ENCODE data around the gene ZMYND12. TPM values are rescaled to one million over a fixed set of nuclear protein-coding genes. Genes with fewer than 3 reads are reported as not detected.

The ZMYND12 gene
- total RNA-seq, 1 experiment from 2014 or later = 1.7 TPM

GRCh38 chr1:42386051-42386450 is 69.8 kb downstream of the ZMYND12 start:
- no TSS peak for BruUV-seq (replicated peaks)
- Histone ChIP-seq H3K9me2 (ENCODE audit: insufficient read depth) (no peaks in the 10 kb centered on the region), H3K4me3 (no peak overlapping the region), H3K9me3 (ENCODE audit: insufficient read depth, low read depth) (no peaks in the 10 kb centered on the region), H3K27ac (no peak overlapping the region), H4K20me1 (ENCODE audit: insufficient read depth) (no peaks in the 10 kb centered on the region), H3F3A (ENCODE audit: insufficient read depth, low read depth) (no peaks in the 10 kb centered on the region), H3K27me3 (ENCODE audit: insufficient read depth, low read depth) (no peaks in the 10 kb centered on the region), H3K4me2 (no peak overlapping the region), H3K4me1 (replicated peaks; ENCODE audit: insufficient read depth) (peaks cover 15% of the 10 kb centered on the region), H3K36me3 (ENCODE audit: low read depth) (no peaks in the 10 kb centered on the region), H2AFZ (no peak overlapping the region), H3K79me2 (ENCODE audit: low read depth) (no peaks in the 10 kb centered on the region)
- intact Hi-C loops (cut with micrococcal nuclease; ENCODE audit: unreplicated experiment) = no loop called here
- no peak for DNase-seq
- no peak for TF ChIP-seq CTCF (conservative IDR thresholded peaks at IDR 0.05)
- no peak for TF ChIP-seq EZH2 (IDR thresholded peaks at IDR 0.05; ENCODE audit: low read depth)
- ChIA-PET POLR2A (ENCODE audit: unreplicated experiment) (no interaction called here), CTCF (no interaction called here)

- peak overlapping the region; percentile 10; the same call in 1 of the 2 replicates for H3K4me2 ChIP-seq
- TF ChIP-seq CTCF (conservative IDR thresholded peaks at IDR 0.05) (no peak), EZH2 (IDR thresholded peaks at IDR 0.05; ENCODE audit: low read depth) (no peak)
- H4K20me1 ChIP-seq (ENCODE audit: insufficient read depth) = no peaks in the 10 kb centered on the region
- H3K36me3 ChIP-seq (ENCODE audit: low read depth) = no peaks in the 10 kb centered on the region
- ChIA-PET POLR2A (ENCODE audit: unreplicated experiment) (interaction anchor here (0.6 kb wide), 2 partner anchors 74 to 75 kb away, joined by 3 to 4 read pairs; no protein-coding TSS in a partner anchor), CTCF (no interaction called here)
- no peak for DNase-seq
- H3K27me3 ChIP-seq (ENCODE audit: insufficient read depth, low read depth) = no peaks in the 10 kb centered on the region
- no peak overlapping the region for H3K4me3 ChIP-seq
- no peaks in the 10 kb centered on the region for H3K79me2 ChIP-seq (ENCODE audit: low read depth)
- no TSS peak for BruUV-seq (replicated peaks)
- peaks cover 16% of the 10 kb centered on the region for H3K4me1 ChIP-seq (replicated peaks; ENCODE audit: insufficient read depth)
- no peaks in the 10 kb centered on the region for H3K9me3 ChIP-seq (ENCODE audit: insufficient read depth, low read depth)
- no peaks in the 10 kb centered on the region for H3K9me2 ChIP-seq (ENCODE audit: insufficient read depth)
- peak overlapping the region; percentile 34 for H3K27ac ChIP-seq
- intact Hi-C loops (cut with micrococcal nuclease; ENCODE audit: unreplicated experiment) = no loop called here
- H3F3A ChIP-seq (ENCODE audit: insufficient read depth, low read depth) = no peaks in the 10 kb centered on the region
- peak overlapping the region; percentile 49; the same call in 1 of the 2 replicates for H2AFZ ChIP-seq
Measured at GRCh38 chr1:42385283-42385682, 70.5 kb downstream of the ZMYND12 start.

GRCh38 chr1:42381280-42381673 is 74.5 kb downstream of the ZMYND12 start:
- CTCF ChIA-PET = no interaction called here
- no peak for TF ChIP-seq EZH2 (IDR thresholded peaks at IDR 0.05; ENCODE audit: low read depth)
- no peak for TF ChIP-seq CTCF (conservative IDR thresholded peaks at IDR 0.05)

More at GRCh38 chr1:42381280-42381673, 74.5 kb downstream of the ZMYND12 start:
- H3K9me2 ChIP-seq (ENCODE audit: insufficient read depth) = no peaks in the 10 kb centered on the region
- intact Hi-C loops (cut with micrococcal nuclease; ENCODE audit: unreplicated experiment) = no loop called here
- peaks cover 16% of the 10 kb centered on the region for H3K4me1 ChIP-seq (replicated peaks; ENCODE audit: insufficient read depth)
- H2AFZ ChIP-seq = peak overlapping the region; percentile 91
- H3K9me3 ChIP-seq (ENCODE audit: insufficient read depth, low read depth) = no peaks in the 10 kb centered on the region
- no peaks in the 10 kb centered on the region for H3F3A ChIP-seq (ENCODE audit: insufficient read depth, low read depth)
- H3K27ac ChIP-seq = no peak overlapping the region
- POLR2A ChIA-PET (ENCODE audit: unreplicated experiment) = no interaction called here
- DNase-seq = no peak
- H3K4me2 ChIP-seq = peak overlapping the region; percentile 86
- peak overlapping the region; percentile 65 for H3K4me3 ChIP-seq
- no TSS peak for BruUV-seq (replicated peaks)
- H3K27me3 ChIP-seq (ENCODE audit: insufficient read depth, low read depth) = no peaks in the 10 kb centered on the region
- no peaks in the 10 kb centered on the region for H3K36me3 ChIP-seq (ENCODE audit: low read depth)
- H4K20me1 ChIP-seq (ENCODE audit: insufficient read depth) = no peaks in the 10 kb centered on the region; the same call in 1 of the 2 replicates
- H3K79me2 ChIP-seq (ENCODE audit: low read depth) = no peaks in the 10 kb centered on the region

Data from PC-9 (cell line).